Muscle of leg (tissue), 11 donors: ENCODE results near the gene TM9SF2. TPM values are rescaled to one million over a fixed set of nuclear protein-coding genes. Genes with fewer than 3 reads are reported as not detected.
A peak's percentile ranks its signal among the peaks of the same experiment; 100 is the strongest.

Experiments
- DNase-seq: peaks from one replicate; pipeline ENCODE4 v3.0.0; 2013
- H3K27ac ChIP-seq: one replicate; pipeline ENCODE4 v1.5.1; 2013; ENCODE audit warnings: mild to moderate bottlenecking, low read length, control low read depth
- H3K27me3 ChIP-seq: one replicate; pipeline ENCODE4 v1.6.1; 2013; ENCODE audit warnings: low read length; ENCODE audit not compliant: control insufficient read depth, insufficient read depth
- H3K36me3 ChIP-seq: one replicate; pipeline ENCODE4 v1.6.1; 2013; ENCODE audit warnings: low read length; ENCODE audit not compliant: control insufficient read depth, insufficient read depth
- H3K4me1 ChIP-seq: one replicate; pipeline ENCODE4 v1.6.1; 2013; ENCODE audit warnings: low read length; ENCODE audit not compliant: control insufficient read depth, insufficient read depth
- H3K4me3 ChIP-seq: one replicate; pipeline ENCODE4 v1.5.1; 2013; ENCODE audit warnings: low read length, control low read depth
- H3K9me3 ChIP-seq: replicated peaks from 2 replicates; pipeline ENCODE4 v1.6.1; 2013; ENCODE audit warnings: low read depth, low read length; ENCODE audit not compliant: control insufficient read depth
- WGBS: methylation state at CpG from one replicate; pipeline ENCODE4 v1.1.5; 2013; ENCODE audit warnings: missing lambda C conversion rate; ENCODE audit not compliant: insufficient coverage; 5-methylcytosine and 5-hydroxymethylcytosine counted together
- polyA plus RNA-seq, 8 donors: library from polyadenylated mRNA; unstranded; fragments of 120-200 nt; gene quantifications; one replicate each; pipeline versions ENCODE4 v1.2.1 to v1.2.3, GENCODE V29; 2013; ENCODE audit warnings: inconsistent platforms in 1 of 8, low replicate concordance in 1 of 8; ENCODE audit not compliant: insufficient read length in 8 of 8, insufficient read depth in 1 of 8
- total RNA-seq: library from RNA; stranded (reverse); fragments of 120-200 nt; gene quantifications from one replicate; pipeline ENCODE4 v1.2.4, GENCODE V29; 2013

The TM9SF2 gene
- total and polyA plus RNA-seq, 9 donors: 71.7 to 97.1 (median 77.2) TPM

DNA sequence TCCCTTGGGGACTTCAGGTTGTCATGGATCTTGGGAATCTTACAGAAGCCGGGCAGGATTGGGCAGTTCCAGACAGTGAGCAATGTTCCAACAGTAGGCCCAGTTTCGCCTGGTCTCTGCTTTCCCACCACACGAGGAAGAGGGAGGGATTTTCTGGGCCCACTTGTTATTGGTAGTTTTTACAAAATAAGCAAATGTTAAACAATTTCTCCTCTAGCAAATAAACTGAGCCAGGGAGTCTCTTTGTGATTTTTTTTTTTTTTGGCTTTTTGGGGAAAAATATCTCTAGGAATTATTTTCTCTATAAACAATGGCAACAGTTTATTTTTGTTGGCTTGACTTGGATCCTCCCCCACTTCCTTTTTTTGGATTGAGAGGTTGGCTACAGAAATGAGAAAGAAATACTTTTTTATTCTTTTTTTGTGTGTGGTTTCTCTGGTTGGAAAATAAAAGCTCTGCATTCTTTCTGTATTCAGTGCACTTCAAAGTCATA lies 89.3 kb downstream of the TM9SF2 start:
- peak; percentile 66 for DNase-seq
- Histone ChIP-seq H3K36me3 (no peaks in the 10 kb centered on the region), H3K9me3 (no peaks in the 10 kb centered on the region), H3K27me3 (no peaks in the 10 kb centered on the region), H3K4me3 (no peak overlapping the region), H3K4me1 (peaks cover 5% of the 10 kb centered on the region), H3K27ac (no peak overlapping the region)
- WGBS: no CpG with 5 or more reads among the region's 3 CpGs

DNA sequence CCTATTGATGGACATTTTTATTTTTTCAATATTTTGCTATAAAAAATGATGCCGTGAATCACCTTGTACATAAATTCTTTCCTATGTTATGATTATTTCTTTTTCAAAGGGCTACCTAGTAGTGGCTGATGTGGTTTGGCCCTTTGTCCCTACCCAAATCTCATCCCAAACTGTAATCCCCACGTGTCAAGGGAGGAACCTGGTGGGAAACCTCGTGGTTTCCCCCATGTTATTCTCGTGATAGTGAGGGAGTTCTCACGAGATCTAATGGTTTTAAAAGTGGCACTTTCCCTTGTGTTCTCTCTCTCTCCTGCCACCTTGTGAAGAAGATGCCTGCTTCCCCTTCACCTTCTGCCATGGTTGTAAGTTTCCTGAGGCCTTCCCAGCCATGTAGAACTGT lies 94.9 kb downstream of the TM9SF2 start:
- H3K4me3 ChIP-seq: no peak overlapping the region
- no peaks in the 10 kb centered on the region for H3K36me3 ChIP-seq
- WGBS: no CpG with 5 or more reads among the region's 5 CpGs
- DNase-seq: no peak
- H3K9me3 ChIP-seq: no peaks in the 10 kb centered on the region
- no peak overlapping the region for H3K27ac ChIP-seq
- H3K4me1 ChIP-seq: no peaks in the 10 kb centered on the region
- H3K27me3 ChIP-seq: peaks cover 5% of the 10 kb centered on the region

DNA sequence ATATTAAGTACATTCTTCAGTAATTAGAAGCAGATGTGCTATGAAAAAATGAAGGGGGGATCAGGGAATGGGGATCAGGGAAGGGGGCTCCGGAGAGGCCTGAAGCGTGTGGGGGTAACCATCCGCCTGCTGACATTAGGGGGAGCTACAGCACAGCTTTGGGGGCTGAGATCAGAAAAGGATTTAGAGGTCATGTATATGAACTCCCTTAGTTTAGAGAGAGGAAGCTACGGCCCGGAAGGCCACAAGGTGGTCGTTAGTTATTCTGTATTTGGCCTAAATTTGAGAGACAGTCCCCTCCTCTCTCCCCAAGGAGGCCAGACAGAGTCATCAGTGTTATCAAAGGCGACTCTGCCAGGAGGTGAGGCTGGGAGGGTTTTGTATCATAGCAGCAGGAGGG lies 99.0 kb downstream of the TM9SF2 start:
- H3K27me3 ChIP-seq: peaks cover 7% of the 10 kb centered on the region
- 34% methylated on average over 3 of the region's 7 CpGs for WGBS
- no peaks in the 10 kb centered on the region for H3K36me3 ChIP-seq

DNA sequence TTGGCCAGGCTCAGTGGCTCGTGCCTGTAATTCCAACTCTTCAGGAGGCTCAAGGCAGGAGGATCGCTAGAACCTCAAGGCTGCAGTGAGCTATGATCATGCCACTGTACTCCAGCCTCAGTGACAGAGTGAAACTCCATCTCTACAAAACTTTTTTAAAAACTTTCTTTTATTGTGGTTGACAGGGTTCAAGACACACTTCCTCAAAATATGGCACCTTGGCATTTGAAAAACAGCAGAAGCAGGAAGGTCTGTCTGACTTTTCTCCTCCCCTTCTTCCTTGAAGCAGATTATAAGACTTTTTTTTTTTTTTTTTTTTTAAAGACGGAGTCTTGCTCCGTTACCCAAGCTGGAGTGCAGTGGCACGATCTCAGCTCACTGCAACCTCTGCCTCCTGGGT lies 100.3 kb downstream of the TM9SF2 start:
- peaks cover 9% of the 10 kb centered on the region for H3K4me1 ChIP-seq
- no peak overlapping the region for H3K4me3 ChIP-seq
- DNase-seq: no peak
- H3K36me3 ChIP-seq: no peaks in the 10 kb centered on the region
- H3K27me3 ChIP-seq: peaks cover 7% of the 10 kb centered on the region
- no peak overlapping the region for H3K27ac ChIP-seq
- H3K9me3 ChIP-seq: no peaks in the 10 kb centered on the region
- WGBS: 70% methylated on average over 2 of the region's 5 CpGs

More for the DNA sequence above, 99.0 kb downstream of the TM9SF2 start:
- H3K27ac ChIP-seq: no peak overlapping the region
- H3K9me3 ChIP-seq: no peaks in the 10 kb centered on the region
- DNase-seq: no peak
- no peaks in the 10 kb centered on the region for H3K4me1 ChIP-seq
- no peak overlapping the region for H3K4me3 ChIP-seq

DNA sequence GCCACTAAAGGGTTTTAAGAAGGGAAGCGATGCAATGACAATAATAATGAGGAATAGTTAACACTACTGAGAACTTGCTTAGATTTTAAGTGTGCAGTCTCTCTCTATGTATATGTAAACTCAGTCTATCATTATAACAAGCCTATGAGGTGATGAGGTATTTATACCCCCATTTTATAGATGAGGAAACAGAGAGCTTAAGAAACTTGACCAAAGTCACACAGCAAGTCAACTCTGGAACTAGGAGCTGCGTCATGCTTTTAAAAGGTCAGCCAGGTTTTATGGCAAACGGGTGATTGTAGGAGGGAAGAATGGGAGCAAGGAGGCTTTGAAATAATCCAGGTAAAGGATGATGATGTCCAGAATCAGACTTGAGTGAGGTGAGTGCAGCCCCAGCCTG lies 103.4 kb downstream of the TM9SF2 start:
- Histone ChIP-seq H3K27ac (no peak overlapping the region), H3K9me3 (no peaks in the 10 kb centered on the region), H3K36me3 (no peaks in the 10 kb centered on the region), H3K4me1 (peaks cover 9% of the 10 kb centered on the region), H3K27me3 (peaks cover 7% of the 10 kb centered on the region), H3K4me3 (no peak overlapping the region)
- WGBS: no CpG with 5 or more reads among the region's 3 CpGs
- DNase-seq: no peak

DNA sequence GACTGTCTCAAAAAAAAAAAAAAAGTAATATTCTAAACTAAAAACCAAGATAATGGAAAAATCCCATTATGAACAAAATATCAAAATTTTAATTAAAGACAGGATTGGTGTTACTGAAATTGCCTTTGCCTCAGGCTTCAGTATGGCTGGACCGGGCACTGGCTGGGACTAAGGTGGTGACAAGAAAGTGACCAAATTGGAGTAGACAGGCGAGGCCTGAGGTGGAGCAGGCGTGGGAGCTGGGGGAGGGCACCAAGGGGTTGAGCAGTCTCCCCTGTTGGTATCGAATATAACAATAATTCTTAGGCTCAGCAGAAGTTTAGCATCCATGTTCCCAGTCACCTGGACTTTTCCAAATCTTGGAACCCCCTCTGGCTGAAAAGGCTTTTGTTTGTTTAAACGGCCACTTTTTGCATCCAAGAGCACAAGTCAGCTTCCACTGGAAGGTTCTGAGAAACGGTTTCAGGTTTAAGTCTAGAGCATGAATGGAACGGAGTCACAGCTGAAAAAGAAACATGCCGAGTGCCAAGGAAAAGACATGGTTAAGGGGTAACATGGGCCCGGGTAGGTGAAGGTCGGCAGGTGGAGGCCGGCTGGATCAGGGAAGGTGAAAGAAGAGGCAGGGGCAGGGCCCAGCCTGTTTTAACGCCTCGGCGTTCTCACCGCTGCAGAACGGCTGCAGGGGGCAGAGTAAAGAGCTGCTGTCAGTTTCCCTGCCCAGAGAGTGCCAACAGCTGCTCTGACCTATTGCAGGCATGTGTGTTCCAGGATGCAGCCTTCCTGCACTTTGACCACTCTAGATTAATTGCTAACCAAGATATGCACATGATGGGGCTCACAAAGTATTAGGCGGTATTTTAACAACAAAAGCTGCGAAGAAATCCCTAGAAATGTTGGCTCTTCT lies 104.4 kb downstream of the TM9SF2 start:
- H3K27me3 ChIP-seq: peaks cover 4% of the 10 kb centered on the region
- peak; percentile 35 for DNase-seq
- no peaks in the 10 kb centered on the region for H3K9me3 ChIP-seq
- 30% methylated on average over 18 of the region's 18 CpGs for WGBS
- H3K27ac ChIP-seq: peak overlapping the region; percentile 91
- no peaks in the 10 kb centered on the region for H3K36me3 ChIP-seq
- peaks cover 9% of the 10 kb centered on the region for H3K4me1 ChIP-seq
- peak overlapping the region; percentile 58 for H3K4me3 ChIP-seq

DNA sequence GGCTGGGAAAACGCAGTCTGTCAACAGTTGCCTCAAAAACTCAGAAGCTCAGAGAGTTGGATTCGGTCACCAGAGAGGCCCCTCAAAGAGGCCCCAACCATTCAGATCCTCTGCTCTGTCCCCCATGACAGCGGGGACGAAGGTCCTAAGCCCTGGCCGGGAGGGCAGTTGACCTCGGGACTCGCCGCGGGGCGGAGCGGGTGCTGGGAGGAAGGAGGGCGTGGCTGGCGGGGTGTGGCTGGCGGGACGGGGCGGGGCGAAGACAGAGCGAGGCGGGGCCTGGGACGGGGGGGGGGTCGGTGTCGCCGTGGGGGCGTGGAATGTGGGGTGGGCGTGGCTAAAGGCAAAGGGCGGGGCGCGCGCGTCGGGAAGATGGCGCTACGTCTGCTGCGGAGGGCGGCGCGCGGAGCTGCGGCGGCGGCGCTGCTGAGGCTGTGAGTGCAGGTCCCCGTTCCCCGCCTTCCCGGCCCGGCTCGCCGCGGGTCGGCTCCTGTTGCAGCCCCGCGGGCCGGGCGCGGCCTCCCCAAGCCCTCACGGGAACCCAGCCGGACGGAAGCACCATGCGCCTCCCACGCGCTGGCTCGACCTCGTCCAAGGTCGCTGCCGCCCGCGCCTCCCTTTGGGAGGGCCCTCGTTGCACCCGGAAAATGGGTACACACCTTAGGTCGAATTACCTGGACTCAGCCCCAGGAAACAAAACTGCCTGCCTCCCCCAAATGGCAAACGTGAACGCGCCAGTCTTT lies 105.2 kb downstream of the TM9SF2 start, which contains the start of gene CLYBL:
CLYBL (plus strand) TSS at position 367 of the 743 bp plus-strand sequence.
- WGBS: under 1% methylated on average over 57 of the region's 73 CpGs
- Histone ChIP-seq H3K4me1 (peaks cover 9% of the 10 kb centered on the region), H3K27me3 (no peaks in the 10 kb centered on the region), H3K36me3 (no peaks in the 10 kb centered on the region), H3K4me3 (peak within 1 kb of the TSS; percentile 63), H3K27ac (peak within 1 kb of the TSS; percentile 91), H3K9me3 (no peaks in the 10 kb centered on the region)
- peak; percentile 91 for DNase-seq

DNA sequence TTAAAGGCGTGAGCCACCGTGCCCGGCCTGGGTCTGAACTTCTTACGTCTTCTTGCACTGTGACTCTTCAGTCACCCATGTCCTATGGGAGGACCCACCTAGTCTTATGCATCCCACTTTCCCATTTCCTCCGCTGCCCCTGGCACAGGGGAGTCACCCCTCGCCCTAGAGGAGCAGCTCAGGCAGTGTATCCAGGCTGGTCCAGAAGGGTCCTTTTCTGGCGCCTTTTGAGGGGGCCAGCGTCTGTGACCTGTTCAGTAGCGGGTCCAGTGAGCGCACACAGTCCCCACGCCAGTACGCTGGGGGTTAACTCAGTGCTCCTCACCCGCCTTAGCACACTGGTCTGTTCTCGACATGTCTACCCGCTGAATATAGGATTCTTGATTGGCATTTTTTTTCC lies 107.1 kb downstream of the TM9SF2 start:
- H3K36me3 ChIP-seq: no peaks in the 10 kb centered on the region
- DNase-seq: no peak
- WGBS: 93% methylated on average over 7 of the region's 15 CpGs

DNA sequence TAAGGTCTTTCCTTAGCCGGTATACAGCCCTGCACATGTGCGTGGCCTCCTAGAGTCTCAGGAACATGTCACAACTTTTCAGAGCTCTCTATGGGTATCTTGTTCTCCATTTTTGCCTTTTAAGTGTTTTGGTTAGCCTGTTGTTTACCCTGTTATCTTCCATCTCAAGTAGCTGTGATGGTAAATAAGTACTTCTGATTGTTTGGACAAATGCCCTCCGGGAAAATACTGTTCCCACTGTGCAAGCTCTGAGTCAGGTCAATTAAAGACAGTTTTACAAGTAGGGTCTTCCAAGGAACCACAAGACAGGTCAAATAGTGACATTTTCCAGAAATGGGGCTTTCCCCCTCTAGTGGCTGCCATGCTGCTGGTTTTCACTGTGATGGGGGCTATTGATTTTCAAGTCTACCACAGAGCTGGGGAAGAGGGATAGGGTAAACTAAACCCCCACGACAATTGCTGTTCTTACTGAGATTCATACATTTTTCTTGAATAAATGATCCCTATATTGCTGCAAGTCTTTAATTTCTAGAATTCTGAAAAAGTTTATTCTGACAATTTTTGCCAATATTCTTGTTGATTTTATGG lies 109.5 kb downstream of the TM9SF2 start:
- Histone ChIP-seq H3K36me3 (no peaks in the 10 kb centered on the region), H3K27me3 (no peaks in the 10 kb centered on the region), H3K27ac (no peak overlapping the region), H3K9me3 (no peaks in the 10 kb centered on the region), H3K4me3 (no peak overlapping the region), H3K4me1 (peaks cover 4% of the 10 kb centered on the region)
- no peak for DNase-seq
- WGBS: 49% methylated on average over 3 of the region's 4 CpGs

More for the DNA sequence above, 107.1 kb downstream of the TM9SF2 start:
- Histone ChIP-seq H3K27ac (no peak overlapping the region), H3K9me3 (no peaks in the 10 kb centered on the region), H3K4me3 (no peak overlapping the region), H3K27me3 (no peaks in the 10 kb centered on the region), H3K4me1 (peaks cover 9% of the 10 kb centered on the region)
